HG03139 (cell line): ENCODE data around the gene SLC1A2.

Experiments used
- ATAC-seq: cut with Tn5 transposase; IDR thresholded peaks from one replicate; pipeline ENCODE4 v1.9.1; 2021; ENCODE audit not compliant: unreplicated experiment

SLC1A2 gene

GRCh38 chr11:35419184-35419829, at the start of gene SLC1A2:
Gene SLC1A2, minus strand, starts transcription at chr11:35419558. Its CDS starts 592 bp downstream, at chr11:35418966.
- no peak for ATAC-seq

GRCh38 chr11:35466058-35466457, 46.7 kb upstream of the SLC1A2 start:
- ATAC-seq = no peak

- no peak for ATAC-seq
Observed at GRCh38 chr11:35464308-35464707, 45.0 kb upstream of the SLC1A2 start.

- ATAC-seq = no peak
Observed at GRCh38 chr11:35463331-35463751, 44.0 kb upstream of the SLC1A2 start.

GRCh38 chr11:35461917-35462538, 42.7 kb upstream of the SLC1A2 start:
- ATAC-seq = no peak

GRCh38 chr11:35459489-35459888, 40.1 kb upstream of the SLC1A2 start:
- no peak for ATAC-seq

GRCh38 chr11:35458846-35459245, 39.5 kb upstream of the SLC1A2 start:
- ATAC-seq = no peak

GRCh38 chr11:35454362-35454761, 35.0 kb upstream of the SLC1A2 start:
- ATAC-seq = no peak

GRCh38 chr11:35436581-35437250, 17.4 kb upstream of the SLC1A2 start:
- no peak for ATAC-seq

GRCh38 chr11:35433588-35433987, 14.2 kb upstream of the SLC1A2 start:
- ATAC-seq = no peak

GRCh38 chr11:35432464-35432863, 13.1 kb upstream of the SLC1A2 start:
- no peak for ATAC-seq

- no peak for ATAC-seq
Observed at GRCh38 chr11:35427071-35427470, 7.7 kb upstream of the SLC1A2 start.

- ATAC-seq = no peak
Observed at GRCh38 chr11:35426351-35426750, 7.0 kb upstream of the SLC1A2 start.

GRCh38 chr11:35425603-35426212, 6.3 kb upstream of the SLC1A2 start:
- no peak for ATAC-seq

- no peak for ATAC-seq
Observed at GRCh38 chr11:35424157-35424940, 5.0 kb upstream of the SLC1A2 start.

- no peak for ATAC-seq
Observed at GRCh38 chr11:35420371-35420770, 1.0 kb upstream of the SLC1A2 start.

- no peak for ATAC-seq
Observed at GRCh38 chr11:35419830-35420333, 524 bp upstream of the SLC1A2 start.

- no peak for ATAC-seq
Observed at GRCh38 chr11:35418282-35419183, 825 bp downstream of the SLC1A2 start.

GRCh38 chr11:35415487-35415886, 3.9 kb downstream of the SLC1A2 start:
- ATAC-seq = no peak

- no peak for ATAC-seq
Observed at GRCh38 chr11:35414776-35415175, 4.6 kb downstream of the SLC1A2 start.
